ENCODE results near the gene C1orf232.

C1orf232 gene

DNA sequence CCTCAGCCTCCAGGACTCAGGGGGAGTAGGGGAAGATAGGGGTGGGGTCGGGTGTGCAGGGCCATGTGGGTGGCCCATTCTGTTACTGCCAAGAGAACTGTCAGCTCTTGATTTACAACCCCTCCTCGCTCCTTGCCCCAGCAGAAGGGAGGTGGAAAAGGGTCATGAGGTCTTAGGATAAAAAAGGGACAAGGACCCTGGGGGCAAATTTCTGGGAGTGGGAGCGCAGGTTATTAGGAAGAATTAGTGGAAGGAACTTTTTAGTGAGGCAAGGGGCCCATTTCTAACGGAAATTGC, 9.1 kb downstream of the C1orf232 start:
- no peak for DNase-seq (ENCODE audit: low read depth)
- no peak overlapping the region for H3K4me3 ChIP-seq (ENCODE audit: low read depth, low read length)

DNA sequence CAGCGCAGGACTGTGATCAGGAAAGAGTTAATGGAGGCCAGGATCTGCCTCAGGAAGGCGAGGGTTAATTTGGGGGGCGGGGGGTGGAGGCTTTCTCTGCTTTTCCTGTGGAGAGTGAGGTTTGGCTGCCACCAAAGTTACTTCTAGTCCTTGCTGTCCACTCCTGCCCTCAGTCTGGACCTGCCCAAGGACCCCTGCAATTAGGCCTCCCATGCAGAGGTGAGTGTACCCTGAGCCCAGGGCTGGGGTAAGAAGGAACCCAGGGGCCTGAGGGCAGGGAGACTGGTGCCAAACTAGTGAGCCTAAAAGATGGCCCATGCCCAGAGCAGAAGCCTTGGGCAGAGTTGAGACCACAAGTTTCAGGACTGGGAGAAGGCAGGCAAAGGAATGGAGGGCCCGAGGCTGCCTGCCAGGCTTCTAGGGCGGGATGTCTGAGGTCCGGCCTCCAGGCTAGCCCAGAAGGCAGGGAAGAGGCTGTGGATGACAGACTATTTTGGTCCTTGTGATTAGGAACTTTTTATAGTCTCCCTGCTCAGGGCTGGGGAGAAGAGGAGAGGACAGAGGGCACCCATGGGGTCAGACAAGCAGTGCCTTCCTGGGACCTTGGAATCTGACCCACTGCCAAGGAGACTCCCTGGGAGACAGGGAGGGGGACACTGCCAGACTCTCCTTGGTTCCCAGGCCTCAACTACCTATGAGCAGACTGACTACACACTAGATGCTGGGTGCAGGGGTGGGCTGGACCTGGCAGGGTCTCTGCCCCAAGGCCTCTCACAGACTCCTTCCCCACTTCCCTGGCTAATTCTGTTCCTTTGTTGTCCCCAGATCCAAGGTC, 9.6 kb downstream of the C1orf232 start, which contains the start of gene FAM110D:
Gene FAM110D, plus strand, starts transcription at position 172 of the 835 bp plus-strand sequence. CDS start 2,213 bp downstream, outside the sequence.
- DNase-seq (ENCODE audit: low read depth), result no peak
- H3K4me3 ChIP-seq (ENCODE audit: low read depth, low read length), result no peak within 1 kb of the TSS

DNA sequence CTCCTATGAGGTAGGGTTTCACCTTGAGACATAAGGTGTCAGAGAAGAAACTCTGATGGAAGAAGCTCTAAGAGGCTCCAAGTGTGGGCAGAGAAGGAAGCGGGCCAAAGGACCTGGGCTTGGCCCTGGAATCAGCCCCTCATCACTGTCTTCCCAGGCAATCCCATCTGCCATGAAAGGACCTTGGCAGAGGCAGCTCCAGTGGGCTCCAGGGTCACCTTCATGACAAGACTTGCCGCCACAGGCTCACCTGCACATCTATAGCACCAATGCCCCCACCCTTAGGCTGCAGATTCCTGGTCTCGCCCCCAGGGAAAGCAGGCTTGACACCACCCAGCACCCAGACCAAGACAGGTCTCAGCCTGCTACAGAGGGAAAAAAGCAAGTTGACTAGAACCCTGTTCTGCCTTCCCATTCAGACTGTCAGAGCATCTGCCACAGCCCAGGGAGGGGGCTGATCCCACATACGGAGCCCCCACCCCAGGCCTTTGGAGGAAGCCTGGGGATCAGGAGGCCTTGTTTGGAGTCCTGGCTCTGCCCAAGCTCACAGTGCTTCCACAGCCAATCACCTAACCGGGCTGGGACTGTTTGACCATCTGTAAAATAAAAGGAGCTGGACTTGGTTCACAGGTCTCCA, 10.4 kb downstream of the C1orf232 start:
- no peak for DNase-seq (ENCODE audit: low read depth)
- no peak overlapping the region for H3K4me3 ChIP-seq (ENCODE audit: low read depth, low read length)

DNA sequence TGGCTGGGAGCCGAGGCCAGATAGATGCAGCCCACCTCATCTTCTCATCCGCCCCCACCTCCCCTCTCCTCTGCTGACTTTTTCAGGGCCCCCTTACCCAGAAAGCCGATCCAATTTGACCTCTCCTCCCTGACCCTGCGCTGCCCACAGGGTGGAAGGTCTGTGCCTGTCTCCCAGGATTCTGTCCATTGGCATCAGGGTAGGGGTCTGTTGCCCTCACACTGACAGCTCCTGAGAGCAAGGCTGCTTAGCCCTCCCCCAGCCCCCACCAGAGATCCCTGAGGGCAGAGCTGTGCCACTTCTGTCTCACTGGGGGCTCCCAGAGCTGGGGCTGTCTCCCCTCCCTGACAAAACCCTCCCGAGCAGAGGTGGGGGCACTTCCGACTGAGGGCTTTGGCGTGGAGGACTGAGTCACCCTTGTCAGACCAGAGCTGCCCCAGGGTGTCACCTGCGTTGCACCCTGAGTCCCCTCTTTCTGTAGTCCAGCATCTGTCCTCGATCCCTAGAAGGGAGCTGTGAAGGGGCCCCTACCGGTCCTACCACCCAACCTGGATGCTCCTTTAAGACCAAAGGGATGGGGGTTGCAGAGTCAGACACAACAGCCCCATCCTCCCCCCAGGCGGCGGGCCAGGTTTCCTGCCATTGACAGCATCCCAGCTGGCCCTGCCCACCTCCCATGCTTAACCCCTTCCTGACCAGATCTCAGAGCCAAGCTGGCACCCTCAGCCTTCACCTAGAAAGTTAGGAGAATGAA, 12.3 kb downstream of the C1orf232 start:
- DNase-seq (ENCODE audit: low read depth), result no peak
- no peak overlapping the region for H3K4me3 ChIP-seq (ENCODE audit: low read depth, low read length)

DNA sequence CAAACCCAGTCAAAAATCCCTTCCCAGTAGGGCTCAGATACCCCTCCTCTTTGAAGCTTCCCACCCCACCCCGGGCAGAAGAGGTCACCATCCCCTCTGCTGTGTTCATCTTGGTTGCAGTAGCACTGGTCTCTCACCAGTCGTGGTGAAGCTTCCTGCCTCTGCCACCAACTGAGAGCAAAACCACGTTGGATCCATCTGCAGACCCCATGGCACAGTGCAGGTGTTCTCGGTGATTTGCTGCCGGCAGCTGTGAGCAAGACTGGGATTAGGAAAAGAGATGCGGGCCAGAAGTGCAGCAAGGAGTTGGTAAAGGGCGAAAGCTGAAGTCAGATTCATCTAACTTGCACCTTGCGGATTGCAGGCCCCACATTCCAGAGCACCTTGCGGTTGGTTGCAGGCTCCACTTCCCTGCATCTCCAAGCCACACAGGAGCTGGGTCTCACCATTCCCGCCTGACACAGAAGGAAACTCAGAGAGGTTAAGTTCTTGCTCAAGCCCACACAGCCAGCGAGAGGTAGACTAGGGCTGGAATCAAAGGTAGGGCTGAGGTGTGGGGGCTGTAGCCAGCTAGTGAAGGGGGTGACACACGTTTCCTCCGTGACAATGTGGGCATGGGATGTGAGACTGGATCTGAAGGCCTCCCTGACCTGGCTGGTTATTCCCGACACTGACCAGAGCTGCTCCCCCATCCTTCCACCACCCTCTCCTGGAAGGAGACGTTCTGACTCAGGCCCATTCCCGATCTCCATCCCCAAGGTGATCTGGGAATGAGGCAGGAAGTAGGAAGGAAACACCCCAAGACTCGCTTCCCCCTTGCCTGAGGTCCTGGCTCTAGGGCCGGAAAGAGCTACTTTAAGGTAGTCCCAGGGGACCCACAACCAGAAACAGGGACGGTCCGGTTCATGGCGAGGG, 13.1 kb downstream of the C1orf232 start:
- no peak overlapping the region for H3K4me3 ChIP-seq (ENCODE audit: low read depth, low read length)
- no peak for DNase-seq (ENCODE audit: low read depth)

DNA sequence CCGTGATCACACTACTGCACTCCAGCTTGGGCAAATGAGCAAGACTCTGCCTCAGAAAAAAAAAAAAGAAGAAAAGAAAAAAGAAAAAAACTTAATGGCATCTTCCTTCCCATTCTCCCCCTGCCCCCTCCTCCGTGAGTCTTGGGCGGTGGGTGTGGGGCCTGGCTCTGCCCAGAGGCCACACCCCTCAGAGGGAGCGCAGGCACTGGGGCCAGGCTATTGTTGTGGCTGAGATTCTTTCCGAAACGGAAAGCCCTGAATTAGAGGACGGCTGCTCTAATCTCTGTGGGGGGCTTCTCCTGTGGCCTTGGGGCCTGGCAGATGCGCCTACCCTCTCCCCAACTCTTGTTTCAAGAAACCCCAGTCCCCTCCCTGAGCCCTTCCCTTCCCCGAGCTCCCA, 14.0 kb downstream of the C1orf232 start:
- no peak overlapping the region for H3K4me3 ChIP-seq (ENCODE audit: low read depth, low read length)
- no peak for DNase-seq (ENCODE audit: low read depth)

DNA sequence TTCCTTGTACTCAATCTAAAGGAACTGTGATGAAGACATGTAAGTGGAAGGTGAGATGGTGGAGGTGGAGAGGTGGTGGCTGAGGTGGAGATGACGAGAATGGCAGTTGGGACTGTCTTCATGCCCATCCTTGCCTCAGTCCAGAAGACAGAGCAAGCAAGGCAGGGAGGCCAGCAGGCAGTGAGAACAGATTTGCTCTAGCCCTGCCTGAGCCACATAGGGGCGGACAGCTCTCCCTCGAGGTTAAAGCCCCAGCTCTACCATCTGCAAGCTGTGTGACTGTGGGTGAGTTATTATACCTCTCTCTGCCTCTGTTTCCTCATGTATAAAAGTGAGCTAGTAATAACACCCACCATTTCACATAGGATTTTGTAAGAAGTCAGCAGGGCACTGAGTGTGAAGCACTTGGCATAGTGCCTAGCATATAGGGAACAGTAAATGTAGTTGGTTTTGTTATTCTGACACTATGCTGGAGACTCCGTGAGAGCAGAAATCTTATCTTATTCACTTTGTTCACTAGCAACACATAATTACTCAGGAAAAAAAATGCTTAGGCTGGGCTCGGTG, 14.7 kb downstream of the C1orf232 start:
- no peak for DNase-seq (ENCODE audit: low read depth)
- H3K4me3 ChIP-seq (ENCODE audit: low read depth, low read length), result no peak overlapping the region

DNA sequence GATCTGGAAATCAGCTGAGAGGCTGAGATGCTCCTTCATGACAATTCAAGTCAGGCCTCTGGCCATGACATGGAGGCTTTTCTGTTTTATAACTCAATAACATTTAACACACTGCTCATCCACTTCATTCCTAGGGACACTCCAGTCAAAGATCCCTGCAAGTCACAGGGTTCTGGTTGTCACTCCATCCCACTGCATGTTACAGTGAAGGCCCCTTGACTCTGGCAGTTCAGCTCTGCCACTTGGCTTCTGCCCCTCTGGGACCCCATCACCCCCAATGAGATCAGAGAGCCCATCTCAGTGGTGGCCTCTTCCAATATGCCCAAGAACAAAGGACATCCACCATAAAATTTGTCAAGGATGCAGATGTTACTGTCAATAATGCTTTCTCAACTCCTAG, 19.9 kb downstream of the C1orf232 start:
- H3K4me3 ChIP-seq (ENCODE audit: low read depth, low read length), result no peak overlapping the region
- no peak for DNase-seq (ENCODE audit: low read depth)

DNA sequence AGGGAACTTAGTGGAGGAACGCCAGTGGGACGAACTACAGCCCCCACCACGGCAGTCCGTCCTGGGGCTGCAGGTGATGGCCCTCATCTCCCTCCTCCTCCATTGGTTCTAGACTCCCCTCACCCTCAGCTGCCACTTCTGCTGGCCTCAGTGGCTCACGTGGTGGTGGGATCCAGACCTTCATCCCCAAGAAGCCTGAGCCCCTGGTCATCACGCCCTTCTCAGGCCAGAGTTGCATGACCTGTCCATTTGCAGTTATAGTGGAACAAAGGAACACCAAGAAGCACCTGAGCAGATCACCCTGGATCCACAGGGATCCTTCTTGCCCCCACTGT, 22.8 kb downstream of the C1orf232 start:
- H3K4me3 ChIP-seq (ENCODE audit: low read depth, low read length), result no peak overlapping the region
- DNase-seq (ENCODE audit: low read depth), result no peak

DNA sequence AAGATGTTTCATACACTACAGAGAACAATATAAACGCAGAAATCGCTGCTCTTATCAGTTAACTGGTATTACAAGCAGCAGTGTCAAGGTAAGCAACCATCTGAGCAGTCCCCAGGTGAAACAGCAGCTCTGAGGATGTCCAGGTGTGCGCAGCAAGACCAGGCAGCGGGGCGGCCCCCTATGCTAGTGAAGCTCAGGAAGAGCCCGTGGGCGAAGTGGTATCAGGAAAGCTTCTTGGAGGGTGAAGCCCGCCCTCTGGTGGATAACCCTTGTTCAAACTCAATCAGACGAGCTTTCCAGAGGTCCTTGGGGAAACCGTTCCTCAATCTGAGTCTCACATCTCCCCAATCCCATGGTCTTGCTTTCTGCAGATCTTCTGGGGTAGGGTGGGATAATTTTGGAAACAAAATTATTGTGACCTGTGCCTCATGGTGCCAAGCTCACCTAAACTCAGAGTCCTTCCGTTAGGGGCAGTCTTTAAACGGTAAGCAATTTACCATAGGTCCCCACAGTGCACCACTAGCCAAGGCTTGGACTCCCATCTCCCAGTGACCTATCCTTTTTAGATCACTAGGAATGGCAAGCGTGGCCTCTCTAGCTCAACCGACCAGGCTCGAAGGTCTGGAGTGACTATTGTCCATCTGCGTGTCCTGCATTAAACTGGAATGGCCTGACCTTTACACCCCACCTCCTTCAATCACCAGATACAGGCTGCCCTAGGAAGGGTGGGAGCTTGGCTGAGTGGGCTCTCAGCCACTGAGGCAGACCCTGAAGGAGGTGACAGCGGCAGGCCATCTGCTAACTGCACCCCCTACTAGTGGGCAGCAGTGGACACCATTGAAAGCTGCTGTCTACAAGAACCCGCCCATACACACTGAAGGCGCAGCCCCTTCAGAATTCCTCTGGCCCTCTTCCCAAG, 23.5 kb downstream of the C1orf232 start:
- DNase-seq (ENCODE audit: low read depth), result peak; percentile 39
- no peak overlapping the region for H3K4me3 ChIP-seq (ENCODE audit: low read depth, low read length)

DNA sequence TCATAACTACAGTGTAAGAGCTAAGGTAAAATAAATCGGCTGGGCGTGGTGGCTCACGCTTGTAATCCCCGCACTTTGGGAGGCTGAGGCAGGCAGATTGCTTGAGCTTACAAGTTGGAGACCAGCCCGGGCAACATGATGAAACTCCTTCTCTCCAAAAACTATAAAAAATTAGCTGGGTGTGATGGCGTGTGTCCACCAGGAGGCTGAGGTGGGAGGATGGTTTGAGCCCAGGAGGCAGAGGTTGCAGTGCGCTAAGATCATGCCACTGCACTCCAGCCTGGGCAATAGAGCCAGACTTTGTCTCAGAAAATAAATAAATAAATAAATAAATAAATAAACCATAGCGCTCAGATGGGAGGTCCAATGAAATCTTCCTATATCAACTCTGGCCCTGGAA, 26.6 kb downstream of the C1orf232 start:
- DNase-seq (ENCODE audit: low read depth), result no peak

DNA sequence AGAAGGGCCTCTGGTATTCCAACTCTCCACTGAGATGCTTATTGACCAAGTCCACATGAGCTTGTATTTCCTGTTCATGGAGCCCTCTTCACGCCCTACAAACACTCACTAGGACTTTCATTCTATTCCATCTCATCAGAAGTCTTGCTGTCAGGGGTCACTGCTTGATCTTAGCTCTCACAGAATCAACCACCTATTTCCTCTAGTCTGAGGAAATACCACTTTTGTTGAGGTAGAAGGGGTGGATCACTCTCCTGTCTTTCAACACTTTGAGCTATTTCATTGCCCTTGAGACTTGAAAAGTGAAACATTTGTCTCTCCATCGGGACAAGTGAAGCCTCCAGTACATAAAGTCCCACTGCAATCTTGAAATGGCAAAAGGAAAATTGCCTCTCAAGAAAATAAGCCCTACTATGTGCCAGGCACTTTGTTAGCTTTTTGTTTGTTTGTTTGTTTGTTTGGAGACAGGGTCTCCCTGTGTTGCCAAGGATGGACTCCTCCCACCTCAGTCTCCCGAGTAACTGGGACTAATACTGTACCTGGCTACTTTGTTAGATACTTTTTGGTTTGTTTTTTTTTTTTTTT, 29.7 kb downstream of the C1orf232 start:
- H3K4me3 ChIP-seq (ENCODE audit: low read depth, low read length), result no peak overlapping the region
- no peak for DNase-seq (ENCODE audit: low read depth)

More for the DNA sequence above, 26.6 kb downstream of the C1orf232 start:
- no peak overlapping the region for H3K4me3 ChIP-seq (ENCODE audit: low read depth, low read length)

DNA sequence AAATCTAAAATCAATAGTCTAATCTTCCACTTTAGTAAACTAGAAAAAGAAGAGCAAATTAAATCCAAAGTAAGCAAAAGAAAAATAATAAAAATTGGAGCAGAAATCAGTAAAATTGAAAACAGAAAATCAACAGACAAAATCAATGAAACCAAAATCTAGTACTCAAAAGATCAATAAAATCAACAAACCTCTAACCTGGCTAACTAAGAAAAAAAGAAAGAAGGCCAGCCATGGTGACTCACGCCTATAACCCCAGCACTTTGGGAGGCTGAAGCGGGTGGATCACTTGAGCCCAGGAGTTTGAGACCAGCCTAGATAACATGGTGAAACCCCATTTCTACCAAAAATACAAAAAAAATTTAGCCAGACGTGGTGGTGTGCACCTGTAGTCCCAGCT, 34.3 kb downstream of the C1orf232 start:
- no peak for DNase-seq (ENCODE audit: low read depth)
- H3K4me3 ChIP-seq (ENCODE audit: low read depth, low read length), result no peak overlapping the region

DNA sequence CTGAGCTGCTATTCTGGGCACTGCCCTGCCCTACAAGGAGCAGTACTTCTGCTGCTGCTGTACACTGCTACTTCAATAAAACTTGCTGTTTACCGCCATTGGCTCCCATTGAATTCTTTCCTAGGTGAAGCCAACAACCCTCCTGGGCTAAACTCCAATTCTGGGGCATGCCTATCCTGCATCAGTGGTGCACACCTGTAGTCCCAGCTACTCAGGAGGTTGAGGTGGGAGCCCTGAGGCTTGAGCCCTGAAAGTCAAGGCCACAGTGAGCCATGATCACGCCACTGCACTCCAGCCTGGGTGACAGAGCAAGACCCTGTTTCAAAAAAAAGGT, 36.0 kb downstream of the C1orf232 start:
- H3K4me3 ChIP-seq (ENCODE audit: low read depth, low read length), result no peak overlapping the region
- DNase-seq (ENCODE audit: low read depth), result no peak

DNA sequence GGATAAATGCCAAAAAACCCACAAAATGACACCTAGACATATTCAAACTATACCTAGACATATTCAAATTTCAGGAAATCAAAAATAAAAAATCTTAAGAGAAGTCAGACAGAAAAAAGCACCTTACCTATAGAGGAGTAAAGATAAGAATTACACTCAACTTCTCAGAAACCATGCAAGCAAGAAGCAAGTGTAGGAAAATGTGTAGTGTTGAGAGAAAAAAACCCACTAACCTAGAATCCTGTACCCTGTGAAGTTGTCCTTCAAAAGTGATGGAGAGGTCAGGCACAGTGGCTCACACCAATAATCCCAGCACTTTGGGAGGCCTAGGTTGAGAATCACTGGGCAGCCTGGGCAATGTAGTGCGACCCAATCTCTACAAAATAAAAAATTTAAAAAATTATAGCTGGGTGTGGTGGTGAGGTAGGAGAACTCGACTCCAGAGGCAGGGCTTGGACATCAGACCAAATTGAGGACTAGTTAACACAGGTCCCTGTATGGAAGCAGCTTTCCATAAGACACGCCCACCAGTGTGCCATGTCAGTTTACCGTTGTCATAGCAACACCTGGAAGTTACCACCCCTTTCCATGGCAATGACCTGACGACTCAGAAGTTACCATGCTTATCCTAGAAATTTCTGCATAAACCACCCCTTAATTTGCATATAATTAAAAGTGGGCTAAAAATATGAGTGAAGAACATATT, 36.5 kb downstream of the C1orf232 start:
- no peak for DNase-seq (ENCODE audit: low read depth)
- no peak overlapping the region for H3K4me3 ChIP-seq (ENCODE audit: low read depth, low read length)

DNA sequence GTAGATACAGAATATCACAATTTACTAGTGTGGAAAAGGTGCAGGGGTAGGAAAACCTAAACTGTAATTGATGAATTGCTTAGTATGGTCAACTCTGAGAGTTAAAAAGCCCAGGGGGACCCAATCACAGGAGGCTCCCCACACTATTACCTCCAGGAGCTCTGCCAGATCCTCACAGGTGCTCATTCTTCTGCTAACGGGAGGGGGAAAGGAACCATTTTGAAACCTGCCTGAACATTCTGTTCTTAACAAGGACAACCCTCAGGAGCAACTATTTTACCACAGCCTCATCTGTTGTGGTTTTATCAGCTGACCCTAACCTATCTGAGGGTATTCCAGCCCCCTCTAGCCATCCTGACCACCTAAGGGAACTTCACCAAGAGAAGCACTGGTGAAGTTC, 38.1 kb downstream of the C1orf232 start:
- no peak overlapping the region for H3K4me3 ChIP-seq (ENCODE audit: low read depth, low read length)
- DNase-seq (ENCODE audit: low read depth), result no peak

DNA sequence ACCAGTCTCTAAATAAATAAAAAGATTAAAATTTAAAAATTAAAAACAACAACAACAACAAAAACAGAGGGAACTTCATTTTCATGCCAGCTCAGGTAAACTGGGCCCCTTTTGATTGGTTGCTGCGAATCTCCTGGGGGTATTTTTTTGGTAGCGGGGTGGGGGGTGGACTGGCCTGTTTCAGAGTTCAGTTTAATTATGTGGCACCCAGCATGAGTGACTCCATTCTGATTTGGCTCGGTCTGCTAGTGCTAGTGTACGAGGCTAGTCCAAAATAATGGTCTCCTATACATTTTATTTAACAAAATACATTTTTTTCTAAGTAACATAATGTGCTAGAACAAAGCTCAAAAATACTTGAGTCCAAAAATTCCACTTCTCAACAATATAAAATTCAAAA, 39.0 kb downstream of the C1orf232 start:
- no peak overlapping the region for H3K4me3 ChIP-seq (ENCODE audit: low read depth, low read length)
- no peak for DNase-seq (ENCODE audit: low read depth)
